SK-N-MC (cell line): Measurements from ENCODE around the gene KMT5C.

Source experiments
- DNase-seq: peaks from one replicate; pipeline ENCODE4 v3.0.0-alpha.2; 2011; ENCODE audit warnings: low read depth, low spot score
- H3K27ac ChIP-seq: fragments of 200-600 bp; sonication (generic); 2 replicates; pipeline ENCODE4 v1.5.1; 2016; ENCODE audit warnings: mixed run types
- H3K36me3 ChIP-seq: fragments of 200-600 bp; sonication (generic); 2 replicates; pipeline ENCODE4 v1.6.1; 2017; ENCODE audit warnings: antibody characterized with exemption, low read length, mixed read lengths; ENCODE audit not compliant: insufficient read depth
- H3K4me3 ChIP-seq: fragments of 200-600 bp; sonication (generic); 2 replicates; pipeline ENCODE4 v1.5.1; 2016
- H3K9ac ChIP-seq: fragments of 200-600 bp; sonication (generic); 2 replicates; pipeline ENCODE4 v1.8.0; 2017; ENCODE audit warnings: mixed run types, mixed read lengths; ENCODE audit not compliant: insufficient read length
- H3K9me3 ChIP-seq: fragments of 200-600 bp; sonication (generic); 2 replicates; pipeline ENCODE4 v1.6.1; 2017; ENCODE audit warnings: low read depth, mild to moderate bottlenecking, antibody characterized with exemption, low read length, moderate library complexity, mixed read lengths
- EZH2 ChIP-seq: fragments of 200-600 bp; sonication (generic); IDR thresholded peaks from one replicate; pipeline ENCODE4 v1.6.1; 2017; ENCODE audit warnings: antibody characterized with exemption
- FOXP2 ChIP-seq: optimal IDR thresholded peaks from 2 replicates; pipeline ENCODE3; 2011; ENCODE audit warnings: mild to moderate bottlenecking, moderate library complexity; ENCODE audit not compliant: insufficient read depth; ENCODE audit errors: extremely low read length, control extremely low read depth
- POLR2AphosphoS5 ChIP-seq: IDR thresholded peaks from 2 replicates; pipeline ENCODE4 v1.6.1; 2012; ENCODE audit warnings: mild to moderate bottlenecking, low read depth, low read length, borderline replicate concordance

The KMT5C gene

DNA sequence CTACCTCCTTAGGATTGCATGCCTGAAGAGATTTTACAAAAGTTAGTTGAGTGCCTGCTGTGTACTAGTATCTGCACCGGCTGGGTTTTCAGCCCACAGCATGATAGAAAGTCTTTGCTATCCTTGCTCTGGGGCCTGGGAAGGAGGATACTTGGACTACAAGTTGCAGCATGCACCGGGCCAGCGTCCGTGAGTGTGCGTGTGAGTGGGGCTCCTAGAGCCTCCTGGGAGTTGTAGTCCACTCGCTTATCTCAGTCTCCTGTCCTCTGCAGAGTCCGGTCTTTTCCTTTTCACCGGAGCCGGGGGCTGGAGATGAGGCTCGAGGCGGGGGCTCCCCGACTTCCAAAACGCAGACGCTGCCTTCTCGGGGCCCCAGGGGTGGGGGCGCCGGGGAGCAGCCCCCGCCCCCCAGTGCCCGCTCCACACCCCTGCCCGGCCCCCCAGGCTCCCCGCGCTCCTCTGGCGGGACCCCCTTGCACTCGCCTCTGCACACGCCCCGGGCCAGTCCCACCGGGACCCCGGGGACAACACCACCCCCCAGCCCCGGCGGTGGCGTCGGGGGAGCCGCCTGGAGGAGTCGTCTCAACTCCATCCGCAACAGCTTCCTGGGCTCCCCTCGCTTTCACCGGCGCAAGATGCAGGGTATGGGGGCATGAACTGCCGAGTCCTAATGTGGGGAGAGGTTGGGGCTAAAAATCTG lies 35.2 kb upstream of the KMT5C start:
- no peak overlapping the region for H3K27ac ChIP-seq
- H3K9ac ChIP-seq = no peak overlapping the region
- H3K4me3 ChIP-seq = no peak overlapping the region
- peaks cover 29% of the 10 kb centered on the region; the same call in 1 of the 2 replicates for H3K36me3 ChIP-seq
- no peak for DNase-seq
- H3K9me3 ChIP-seq = no peaks in the 10 kb centered on the region
- no peak for TF ChIP-seq POLR2AphosphoS5
- no peak for TF ChIP-seq EZH2
- TF ChIP-seq FOXP2 = no peak

- Histone ChIP-seq H3K9me3 (no peaks in the 10 kb centered on the region), H3K9ac (no peak overlapping the region), H3K27ac (no peak overlapping the region), H3K4me3 (no peak overlapping the region), H3K36me3 (peaks cover 30% of the 10 kb centered on the region; the same call in 1 of the 2 replicates)
- DNase-seq = no peak
- TF ChIP-seq FOXP2 (no peak), POLR2AphosphoS5 (no peak), EZH2 (no peak)
Measured at GRCh38 chr19:55304980-55305379, 34.7 kb upstream of the KMT5C start.

DNA sequence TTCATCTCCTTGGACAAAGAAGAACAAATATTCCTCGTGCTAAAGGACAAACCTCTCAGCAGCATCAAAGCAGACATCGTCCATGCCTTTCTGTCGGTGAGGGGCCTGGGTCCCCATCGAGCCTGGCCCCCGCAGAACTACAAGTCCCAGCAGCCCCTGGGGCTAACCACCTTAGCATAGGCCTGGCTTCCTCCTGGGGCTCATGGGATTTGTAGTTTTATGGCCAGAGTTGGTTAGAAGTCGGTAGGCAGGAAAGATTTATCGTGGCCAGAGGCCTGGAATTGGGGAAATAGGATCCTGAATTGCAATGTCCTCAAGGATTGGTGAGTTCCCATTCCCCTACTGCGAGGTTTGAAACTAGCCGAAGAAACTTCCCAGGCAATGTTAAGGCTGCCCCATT lies 34.2 kb upstream of the KMT5C start:
- Histone ChIP-seq H3K9ac (no peak overlapping the region), H3K27ac (no peak overlapping the region), H3K9me3 (no peaks in the 10 kb centered on the region), H3K36me3 (peaks cover 30% of the 10 kb centered on the region; the same call in 1 of the 2 replicates), H3K4me3 (no peak overlapping the region)
- TF ChIP-seq EZH2 (no peak), FOXP2 (no peak), POLR2AphosphoS5 (no peak)
- DNase-seq = no peak

GRCh38 chr19:55305983-55306562 lies 33.6 kb upstream of the KMT5C start:
- no peak for DNase-seq
- H3K36me3 ChIP-seq = peaks cover 30% of the 10 kb centered on the region; the same call in 1 of the 2 replicates
- H3K9ac ChIP-seq = no peak overlapping the region
- H3K9me3 ChIP-seq = no peaks in the 10 kb centered on the region
- H3K27ac ChIP-seq = no peak overlapping the region
- H3K4me3 ChIP-seq = no peak overlapping the region
- TF ChIP-seq EZH2 = no peak
- TF ChIP-seq FOXP2 = no peak
- TF ChIP-seq POLR2AphosphoS5 = no peak

DNA sequence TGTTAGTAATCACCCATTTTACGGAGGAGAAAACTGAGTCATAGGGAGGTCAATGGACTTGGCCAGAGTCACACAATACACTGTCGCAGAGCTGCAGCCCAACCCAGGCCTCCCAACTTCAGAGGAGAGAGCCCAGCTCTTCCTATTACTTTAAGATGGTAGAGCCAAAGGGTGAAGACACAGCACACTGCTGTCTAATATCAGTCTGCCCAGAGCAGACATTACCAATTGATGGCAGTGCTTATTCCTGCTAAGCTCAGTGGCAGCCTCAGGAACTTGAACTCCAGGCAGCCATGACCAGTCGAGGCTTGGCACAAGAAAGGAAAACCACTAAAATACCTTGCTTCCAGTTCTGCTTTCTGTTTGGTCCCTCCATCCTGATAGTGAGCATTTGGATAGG lies 33.0 kb upstream of the KMT5C start:
- H3K4me3 ChIP-seq = no peak overlapping the region
- TF ChIP-seq FOXP2 = no peak
- TF ChIP-seq POLR2AphosphoS5 = no peak
- TF ChIP-seq EZH2 = no peak
- peaks cover 30% of the 10 kb centered on the region; the same call in 1 of the 2 replicates for H3K36me3 ChIP-seq
- H3K27ac ChIP-seq = no peak overlapping the region
- DNase-seq = no peak
- H3K9ac ChIP-seq = no peak overlapping the region
- H3K9me3 ChIP-seq = no peaks in the 10 kb centered on the region

GRCh38 chr19:55308281-55308680 lies 31.4 kb upstream of the KMT5C start:
- no peak for DNase-seq
- Histone ChIP-seq H3K27ac (no peak overlapping the region), H3K36me3 (peaks cover 25% of the 10 kb centered on the region; the same call in 1 of the 2 replicates), H3K9me3 (no peaks in the 10 kb centered on the region), H3K9ac (no peak overlapping the region), H3K4me3 (no peak overlapping the region)
- no peak for TF ChIP-seq POLR2AphosphoS5
- TF ChIP-seq FOXP2 = no peak
- no peak for TF ChIP-seq EZH2

- Histone ChIP-seq H3K9me3 (no peaks in the 10 kb centered on the region), H3K27ac (no peak overlapping the region), H3K36me3 (peaks cover 23% of the 10 kb centered on the region; the same call in 1 of the 2 replicates), H3K9ac (no peak overlapping the region), H3K4me3 (no peak overlapping the region)
- TF ChIP-seq EZH2 = no peak
- no peak for TF ChIP-seq FOXP2
- TF ChIP-seq POLR2AphosphoS5 = no peak
- DNase-seq = no peak
Measured at GRCh38 chr19:55309448-55309847, 30.2 kb upstream of the KMT5C start.

- H3K9me3 ChIP-seq = no peaks in the 10 kb centered on the region
- peaks cover 23% of the 10 kb centered on the region; the same call in 1 of the 2 replicates for H3K36me3 ChIP-seq
- no peak overlapping the region for H3K27ac ChIP-seq
- no peak overlapping the region for H3K4me3 ChIP-seq
- TF ChIP-seq EZH2 = no peak
- no peak for TF ChIP-seq FOXP2
- TF ChIP-seq POLR2AphosphoS5 = no peak
- DNase-seq = no peak
- H3K9ac ChIP-seq = no peak overlapping the region
Measured at GRCh38 chr19:55310498-55310897, 29.2 kb upstream of the KMT5C start.
